C4-2B (cell line): ENCODE measurements around the gene GALNT7.

Experiments used
- H3K27ac ChIP-seq: fragments of 450-650 bp; 2 replicates; pipeline ENCODE4 v1.5.1; 2017
- CTCF ChIP-seq: fragments of 450-650 bp; conservative IDR thresholded peaks from 2 replicates; pipeline ENCODE4 v1.5.1; 2017; ENCODE audit warnings: mild to moderate bottlenecking
- ZFX ChIP-seq: fragments of 450-650 bp; IDR thresholded peaks from 2 replicates; pipeline ENCODE4 v1.6.1; 2017

The GALNT7 gene

GRCh38 chr4:173264245-173264644 lies 95.6 kb downstream of the GALNT7 start:
- TF ChIP-seq ZFX (no peak), CTCF (no peak)
- no peak overlapping the region for H3K27ac ChIP-seq

DNA sequence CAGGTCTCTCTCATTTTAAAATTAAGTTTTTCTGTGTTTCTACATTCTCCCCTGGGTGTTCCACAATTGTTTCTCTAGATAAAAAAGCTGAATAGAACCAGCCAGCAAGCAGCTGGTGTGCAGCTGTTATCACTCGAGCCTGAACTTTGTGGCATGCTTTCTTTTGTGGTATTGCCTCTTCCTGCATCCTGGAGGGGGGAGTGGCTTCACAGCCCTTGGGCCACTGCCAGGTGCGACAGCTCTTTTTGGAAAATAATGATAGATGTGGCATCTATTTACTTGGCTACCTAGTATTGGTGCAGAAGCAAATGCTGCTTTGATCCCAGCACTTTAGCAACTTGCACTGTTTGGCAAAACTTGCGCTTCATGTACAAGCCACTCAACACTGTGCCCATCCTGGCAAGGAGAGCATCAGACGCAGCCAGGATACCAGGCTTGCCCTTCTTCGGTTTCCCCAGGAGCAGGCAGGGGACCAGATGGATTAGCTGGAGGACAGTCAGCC lies 96.1 kb downstream of the GALNT7 start:
- no peak overlapping the region for H3K27ac ChIP-seq

GRCh38 chr4:173265751-173266150 lies 97.1 kb downstream of the GALNT7 start:
- no peak overlapping the region for H3K27ac ChIP-seq
- TF ChIP-seq ZFX (no peak), CTCF (no peak)

More for the DNA sequence above, 96.1 kb downstream of the GALNT7 start:
- TF ChIP-seq ZFX (no peak), CTCF (no peak)

DNA sequence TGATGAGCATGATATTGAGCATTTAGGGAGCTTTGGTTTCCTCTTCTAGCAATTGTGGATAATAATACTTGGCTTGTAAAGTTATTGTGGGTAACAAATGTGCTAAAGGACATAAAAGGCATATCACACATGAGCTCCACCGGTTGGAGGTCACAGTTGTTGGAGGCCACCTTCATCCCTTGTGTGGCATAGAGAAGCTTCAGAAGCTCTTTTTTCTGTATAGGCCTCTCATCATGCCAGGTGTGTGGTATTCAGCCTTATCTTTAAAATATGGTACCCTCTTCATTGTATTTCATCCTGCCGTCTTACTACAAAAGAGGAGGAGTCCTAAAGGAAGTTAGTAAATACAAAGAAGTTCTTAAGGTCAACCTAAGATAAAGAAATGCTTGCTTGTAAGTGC lies 99.1 kb downstream of the GALNT7 start:
- TF ChIP-seq CTCF (no peak), ZFX (no peak)
- no peak overlapping the region for H3K27ac ChIP-seq

DNA sequence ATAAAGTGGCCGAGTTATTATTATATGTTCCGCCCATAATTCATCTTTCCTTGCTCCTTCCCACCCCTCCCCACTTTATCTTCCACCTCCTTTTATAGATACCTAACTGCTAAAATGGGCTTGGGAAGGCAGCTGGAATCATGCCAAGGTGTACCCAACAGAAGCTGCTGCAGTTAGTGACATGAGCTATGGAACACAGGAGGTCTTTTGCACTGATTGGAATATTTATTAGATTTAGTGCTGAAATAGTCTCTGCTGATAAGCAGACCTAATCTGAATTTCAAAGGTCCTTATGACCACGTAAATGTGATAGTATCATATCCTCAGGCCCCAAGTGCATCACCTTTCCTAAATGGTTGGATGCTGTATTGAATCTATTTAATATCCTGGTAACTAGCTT lies 100.7 kb downstream of the GALNT7 start:
- no peak overlapping the region for H3K27ac ChIP-seq
- TF ChIP-seq ZFX = no peak
- no peak for TF ChIP-seq CTCF

DNA sequence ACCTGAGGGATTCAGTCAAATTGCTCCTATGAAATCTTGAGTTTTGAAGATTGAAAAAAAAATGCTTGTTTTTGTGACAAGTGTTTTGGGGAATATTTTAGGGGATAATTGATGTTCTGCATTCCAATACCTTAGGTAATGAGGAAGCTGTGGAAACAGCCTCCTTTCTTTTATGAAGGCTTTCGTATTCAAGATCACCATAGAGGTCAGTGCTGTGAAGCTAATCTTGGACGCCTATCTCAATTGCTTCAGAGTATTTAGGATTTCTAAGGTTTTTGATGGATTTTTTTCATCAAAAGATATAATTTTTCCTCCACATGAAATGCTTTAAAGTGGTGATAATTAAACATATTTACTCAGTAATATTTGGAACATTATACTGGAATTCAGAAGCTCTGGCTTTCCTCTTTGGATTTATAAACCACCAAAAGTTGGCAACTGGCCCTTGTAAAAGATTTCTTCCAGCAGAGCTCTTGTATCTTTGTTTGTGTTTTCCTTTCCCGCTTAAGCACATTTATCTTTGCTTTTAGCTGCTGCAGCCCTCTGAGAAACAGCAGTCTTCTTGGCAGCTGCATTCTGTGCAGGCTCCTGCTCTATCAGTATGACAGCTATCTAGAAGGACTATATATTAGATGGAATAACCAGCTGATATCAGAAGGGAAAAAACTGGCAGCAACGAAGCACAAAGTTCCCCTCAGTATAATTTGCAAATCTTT lies 101.9 kb downstream of the GALNT7 start:
- TF ChIP-seq ZFX (no peak), CTCF (no peak)
- H3K27ac ChIP-seq = no peak overlapping the region

DNA sequence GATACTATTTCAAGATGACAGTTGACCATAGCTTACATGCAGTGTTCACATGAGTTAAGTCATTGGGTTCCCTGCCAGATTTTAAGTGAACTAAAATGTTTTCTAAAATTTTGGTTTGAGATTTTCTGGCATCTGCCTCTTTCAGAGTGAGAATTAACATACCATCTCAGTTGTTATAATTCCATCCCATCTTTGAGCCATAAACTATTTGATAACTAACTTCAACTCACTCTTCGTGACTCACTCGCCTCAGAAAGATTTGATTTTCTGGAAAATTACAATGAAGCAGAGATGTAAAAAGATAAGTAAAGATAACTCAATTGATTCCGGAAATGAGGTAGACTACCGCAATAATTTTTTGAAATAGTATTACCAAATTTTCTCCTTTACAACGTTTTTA lies 103.7 kb downstream of the GALNT7 start:
- H3K27ac ChIP-seq = no peak overlapping the region
- no peak for TF ChIP-seq ZFX
- TF ChIP-seq CTCF = no peak
